Activated CD4-positive, alpha-beta T cell treated with anti-CD3 and anti-CD28 coated beads, Interleukin-2, amount 50 U/mL, for 1 hour (primary cell): ENCODE measurements around the gene GADL1.

Experiments used
- DNase-seq: peaks from one replicate; pipeline ENCODE4 v3.0.0-alpha.2; 2020

The GADL1 gene

GRCh38 chr3:30719536-30719935 is 174.9 kb downstream of the GADL1 start:
- no peak for DNase-seq

- DNase-seq: no peak
Measured at GRCh38 chr3:30713885-30714503, 180.5 kb downstream of the GADL1 start.

- DNase-seq: no peak
Measured at GRCh38 chr3:30712991-30713390, 181.5 kb downstream of the GADL1 start.

- no peak for DNase-seq
Measured at GRCh38 chr3:30711867-30712266, 182.6 kb downstream of the GADL1 start.

DNA sequence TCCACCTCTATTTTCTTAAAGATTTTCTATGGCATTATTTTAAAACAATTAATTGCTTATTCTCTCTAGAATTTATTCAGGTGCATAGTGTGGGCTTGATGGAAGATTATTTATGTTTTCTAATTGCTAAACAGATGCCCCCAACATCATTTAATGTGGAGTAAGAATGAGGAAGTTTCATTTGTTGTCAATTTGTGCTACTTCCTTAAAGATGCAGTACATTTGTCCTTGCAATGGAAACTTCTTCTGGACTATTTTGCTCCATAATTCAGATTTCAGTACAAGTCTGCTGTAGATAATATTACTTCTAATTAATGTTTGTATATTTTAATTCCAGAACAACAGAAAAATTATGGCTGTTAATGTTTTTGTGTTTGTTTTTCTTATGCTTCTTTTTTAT is 183.3 kb downstream of the GADL1 start:
- DNase-seq: no peak

DNA sequence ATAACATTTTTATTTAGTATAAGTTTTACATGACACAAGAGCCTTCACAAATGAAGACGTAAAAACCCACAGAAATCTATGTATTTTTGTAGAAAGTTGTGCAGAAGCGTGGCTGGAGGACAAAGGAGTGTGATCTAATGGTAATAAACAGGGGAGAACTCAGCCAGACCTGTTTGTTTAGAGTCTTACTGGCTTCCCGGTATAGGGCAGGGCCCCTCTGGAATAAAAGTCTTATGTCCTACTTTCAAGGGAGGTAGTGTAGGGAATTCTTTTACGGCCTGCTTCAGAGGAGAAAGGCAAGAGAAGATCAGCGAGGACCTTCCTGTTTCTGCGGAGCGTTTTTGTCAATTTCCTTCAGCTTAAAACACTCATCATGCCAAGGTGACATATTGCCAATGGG is 184.4 kb downstream of the GADL1 start:
- DNase-seq: no peak

- DNase-seq: no peak
Measured at GRCh38 chr3:30708472-30708871, 186.0 kb downstream of the GADL1 start.

GRCh38 chr3:30707825-30708224 is 186.6 kb downstream of the GADL1 start:
- DNase-seq: no peak

- DNase-seq: no peak
Measured at GRCh38 chr3:30704931-30705890, 189.2 kb downstream of the GADL1 start.

- DNase-seq: no peak
Measured at GRCh38 chr3:30702828-30703397, 191.5 kb downstream of the GADL1 start.

GRCh38 chr3:30702038-30702827 is 192.2 kb downstream of the GADL1 start:
- no peak for DNase-seq

DNA sequence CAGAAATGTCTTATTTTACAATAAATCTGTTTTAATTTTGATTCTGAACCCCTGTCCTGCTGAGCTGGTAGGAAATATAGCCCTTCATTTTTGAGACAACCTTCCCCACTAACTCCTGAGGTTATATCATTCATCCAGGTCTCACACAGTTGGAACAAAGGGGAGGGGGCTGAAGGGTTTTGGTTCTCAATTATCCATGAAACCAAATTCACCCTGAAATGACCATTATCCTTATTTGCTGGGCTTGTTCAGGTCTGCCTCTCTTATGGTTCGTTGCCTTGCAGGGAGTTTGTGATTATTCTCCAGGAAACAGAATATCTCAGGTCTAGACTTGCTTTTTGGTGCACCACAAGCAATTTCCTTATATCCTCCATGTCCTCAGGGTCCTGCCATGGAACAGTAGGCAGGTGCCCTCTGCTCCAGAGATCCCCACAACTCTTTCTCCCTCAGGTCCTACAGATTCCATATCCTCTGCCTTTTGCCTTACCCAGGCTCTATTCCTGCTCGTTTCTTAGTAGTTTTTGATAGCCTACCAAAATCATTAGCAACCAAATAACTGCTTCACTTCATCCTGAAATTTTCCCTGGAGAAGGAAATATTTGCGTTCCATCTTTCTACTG is 193.6 kb downstream of the GADL1 start:
- no peak for DNase-seq

- DNase-seq: no peak
Measured at GRCh38 chr3:30699927-30700326, 194.5 kb downstream of the GADL1 start.

DNA sequence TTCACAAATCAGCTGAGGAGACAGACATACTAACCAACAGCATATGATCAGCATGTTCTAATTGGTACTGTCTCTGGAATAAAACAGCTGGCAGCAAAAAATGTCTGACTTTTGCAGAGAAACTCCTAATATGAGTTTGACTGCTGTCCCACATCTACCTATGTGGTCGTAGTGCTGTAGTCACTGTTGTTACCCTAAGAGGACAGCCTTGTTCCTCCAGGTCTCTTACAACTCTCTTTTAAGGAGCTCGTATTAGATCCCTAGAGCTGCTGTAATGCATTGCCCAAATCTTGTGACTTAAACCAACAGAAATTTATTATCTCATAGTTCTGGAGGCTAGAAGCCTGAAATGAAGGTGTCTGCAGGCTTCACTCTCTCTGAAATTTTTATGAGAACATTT is 195.9 kb downstream of the GADL1 start:
- DNase-seq: no peak

DNA sequence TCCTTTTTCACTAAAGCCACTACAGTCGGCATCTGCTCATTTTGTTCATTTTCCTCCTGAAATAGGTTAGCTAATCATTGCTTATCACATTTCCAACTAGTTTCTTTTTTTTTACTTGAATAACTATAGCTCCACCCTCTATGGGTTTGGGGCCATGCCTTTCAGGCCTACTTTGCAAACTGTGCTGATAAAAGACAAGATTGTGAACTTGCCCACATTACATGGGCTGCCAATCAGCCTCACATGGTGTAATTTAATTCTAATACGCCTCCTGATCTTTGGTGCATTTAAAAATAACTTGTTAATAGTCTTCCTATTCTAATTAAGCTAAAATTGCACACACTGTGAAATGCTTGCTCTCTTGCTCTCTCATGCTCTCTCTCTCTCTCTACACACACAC is 197.6 kb downstream of the GADL1 start:
- no peak for DNase-seq

GRCh38 chr3:30696403-30696819 is 198.1 kb downstream of the GADL1 start:
- DNase-seq: no peak

DNA sequence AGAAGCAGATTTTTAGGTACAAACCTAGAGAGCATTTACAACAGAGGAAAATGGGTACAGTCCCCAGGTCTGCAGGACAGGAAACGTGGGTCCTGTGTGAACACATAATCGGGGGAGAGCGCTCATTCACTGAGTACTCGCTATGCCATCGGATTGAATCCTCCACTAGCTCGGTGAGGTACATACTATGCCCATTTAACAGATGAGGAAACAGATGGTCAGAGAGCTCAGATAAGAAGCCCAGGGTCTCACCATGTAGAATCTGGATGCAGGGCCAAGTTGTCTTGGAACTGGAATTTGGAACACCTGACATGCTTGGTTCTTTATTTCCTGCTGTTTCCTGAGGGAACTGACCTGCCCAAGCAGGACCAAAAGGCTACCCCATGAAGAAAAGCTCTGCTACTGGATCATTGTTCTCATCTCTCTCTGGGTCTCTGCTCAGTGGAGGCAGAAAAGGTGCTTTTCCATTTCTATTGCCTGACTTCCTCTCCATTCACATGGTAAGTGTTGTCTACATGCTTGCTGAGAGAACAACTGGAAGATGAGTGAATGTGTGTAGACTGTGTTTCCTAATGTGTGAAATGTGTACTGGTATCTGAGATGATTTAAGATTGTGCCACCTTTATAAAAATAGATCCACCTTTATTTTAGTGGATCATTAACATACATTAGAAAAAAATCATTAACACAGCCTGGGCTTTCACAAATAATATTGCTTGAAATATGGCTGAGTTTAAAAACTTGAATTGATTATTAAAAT is 199.0 kb downstream of the GADL1 start:
- no peak for DNase-seq

DNA sequence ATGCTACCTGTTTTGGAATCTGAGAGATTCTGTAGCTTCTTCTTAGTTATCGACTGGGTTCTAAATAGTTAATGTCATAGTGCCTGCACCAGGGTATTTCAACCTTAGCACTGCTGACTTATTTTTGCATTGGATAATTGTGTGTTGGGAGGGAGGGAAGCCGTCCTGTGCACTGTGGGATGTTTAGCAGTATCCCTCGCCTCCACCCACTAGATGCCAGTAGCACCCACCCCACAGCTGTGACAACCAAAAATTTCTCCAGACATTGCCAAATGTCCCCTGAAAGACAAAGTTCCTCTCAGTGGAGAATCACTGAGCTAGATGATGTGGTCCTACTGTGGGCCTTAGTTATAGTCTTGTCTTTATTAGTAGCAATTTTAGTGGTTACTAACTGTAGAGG is 199.8 kb downstream of the GADL1 start:
- no peak for DNase-seq

DNA sequence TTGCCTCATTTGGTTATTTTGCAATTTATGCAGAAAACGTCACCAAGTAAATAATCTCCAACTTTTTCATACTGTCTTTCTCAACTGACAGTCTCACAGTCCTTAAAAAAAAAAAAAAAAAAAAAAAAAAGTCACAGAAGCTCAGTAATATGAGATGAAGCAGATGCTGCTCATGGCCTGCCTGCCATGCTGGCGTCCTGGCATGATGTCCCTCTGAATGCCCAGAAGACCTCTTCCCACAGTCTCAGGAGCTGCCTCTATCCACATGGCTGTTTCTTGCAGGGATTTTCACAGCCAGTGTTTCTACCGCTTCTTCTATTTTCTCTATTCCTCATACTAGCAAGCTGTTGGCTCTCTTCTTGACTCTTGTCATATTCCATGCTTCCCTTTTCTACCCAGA is 200.3 kb downstream of the GADL1 start:
- no peak for DNase-seq

GRCh38 chr3:30693470-30694120 is 200.9 kb downstream of the GADL1 start:
- DNase-seq: peak; percentile 28

- no peak for DNase-seq
Measured at GRCh38 chr3:30692498-30693130, 201.8 kb downstream of the GADL1 start.
